ENCODE measurements around the gene POLR3F.
"Not testable (repeated sequence)": the region's sequence is repeated elsewhere in the genome, so short reads cannot be mapped to it uniquely, and the experiment has no call there.

The POLR3F gene

DNA sequence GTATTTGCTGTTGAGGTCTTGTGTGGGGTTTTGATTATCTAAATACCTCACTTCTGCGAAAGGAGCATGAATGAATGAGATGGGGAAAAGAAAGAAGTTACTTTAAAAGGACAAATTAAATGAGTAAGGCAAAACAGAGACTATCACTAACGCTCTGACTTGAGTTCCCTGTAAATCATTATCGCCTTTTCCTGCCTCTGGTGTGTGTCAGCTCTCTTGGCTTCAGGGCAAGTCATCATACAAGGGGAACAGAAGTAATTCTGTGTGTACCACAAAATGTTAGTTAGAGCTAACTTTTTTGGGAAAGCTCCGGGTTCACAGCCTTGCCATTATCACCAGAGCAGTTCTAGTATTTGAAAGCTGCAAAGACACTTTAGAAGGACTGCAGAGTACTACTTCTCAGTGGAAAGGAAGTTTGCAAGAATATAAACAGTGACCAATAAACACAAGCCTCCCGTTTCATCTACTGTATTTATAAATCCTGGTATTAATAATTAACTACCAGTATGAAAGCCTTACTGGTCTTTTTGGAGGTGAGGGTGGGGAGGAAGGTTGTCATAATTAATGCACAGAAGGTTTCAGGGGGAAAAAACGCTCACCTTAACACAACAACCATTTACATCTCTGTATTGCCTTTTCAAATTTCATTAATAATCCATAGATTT lies 1.5 kb upstream of the POLR3F start:
- Histone ChIP-seq H3K4me3 (ENCODE audit: extremely low read depth, insufficient read depth, low read length, poor library complexity, severe bottlenecking) (peak overlapping the region; percentile 98), H3K4me1 (ENCODE audit: control insufficient read depth, insufficient read depth, low read length, poor library complexity, severe bottlenecking) (peaks cover 2% of the 10 kb centered on the region), H3K36me3 (ENCODE audit: control insufficient read depth, insufficient read depth, low read length) (peaks cover 13% of the 10 kb centered on the region), H3K27ac (ENCODE audit: low read depth, low read length, severe bottlenecking) (no peak overlapping the region), H3K9me3 (ENCODE audit: control insufficient read depth, low read length) (no peaks in the 10 kb centered on the region)
- 89 to 96% methylated on average over 3 to 4 of the region's 6 CpGs for WGBS, 2 experiments (ENCODE audit: insufficient coverage in 2 of 2)

DNA sequence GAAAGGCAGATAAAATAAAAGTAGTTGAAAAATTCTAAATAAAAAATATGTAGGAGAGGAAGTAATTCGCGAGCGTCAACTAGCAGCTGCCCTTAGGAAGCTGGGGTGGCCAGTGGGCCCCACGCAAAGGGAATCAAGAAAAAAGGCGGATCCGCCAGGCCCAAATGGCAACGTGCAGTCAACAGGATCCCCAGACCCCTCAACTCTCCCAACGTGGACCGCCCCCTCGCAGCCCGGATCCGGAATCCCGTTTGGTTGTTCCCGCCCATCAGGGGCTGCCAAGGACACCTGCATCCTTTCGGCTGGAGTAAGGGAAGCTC lies 656 bp upstream of the POLR3F start:
- no peaks in the 10 kb centered on the region for H3K9me3 ChIP-seq (ENCODE audit: control insufficient read depth, low read length)
- WGBS, 2 experiments (ENCODE audit: insufficient coverage in 2 of 2): 0 to 1% methylated on average over 13 to 15 of the region's 15 CpGs
- H3K4me1 ChIP-seq (ENCODE audit: control insufficient read depth, insufficient read depth, low read length, poor library complexity, severe bottlenecking): peaks cover 2% of the 10 kb centered on the region
- H3K27ac ChIP-seq (ENCODE audit: low read depth, low read length, severe bottlenecking): no peak overlapping the region
- H3K36me3 ChIP-seq (ENCODE audit: control insufficient read depth, insufficient read depth, low read length): peaks cover 21% of the 10 kb centered on the region
- H3K4me3 ChIP-seq (ENCODE audit: extremely low read depth, insufficient read depth, low read length, poor library complexity, severe bottlenecking): peak overlapping the region; percentile 98

DNA sequence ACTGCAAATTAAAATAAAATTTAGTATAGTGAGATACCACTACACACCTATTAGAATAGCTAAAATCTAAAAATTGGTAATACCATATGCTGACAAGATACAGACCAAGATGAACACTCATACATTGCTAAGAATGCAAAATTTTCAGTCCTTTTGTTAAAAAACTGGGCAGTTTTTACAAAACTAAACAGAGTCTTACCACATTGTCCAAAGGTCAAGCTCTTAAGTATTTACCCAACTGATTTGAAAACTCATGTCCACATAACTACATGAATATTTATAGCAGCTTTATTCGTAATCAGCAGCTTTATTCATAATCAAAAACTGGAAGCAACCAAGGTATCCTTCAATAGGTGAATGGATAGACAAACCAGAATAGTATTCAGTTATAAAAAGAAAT lies 10.0 kb downstream of the POLR3F start:
- H3K36me3 ChIP-seq (ENCODE audit: control insufficient read depth, insufficient read depth, low read length): peaks cover 80% of the 10 kb centered on the region

GRCh38 chr20:18477821-18478220 lies 10.6 kb downstream of the POLR3F start:
- Histone ChIP-seq H3K36me3 (ENCODE audit: control insufficient read depth, insufficient read depth, low read length) (peaks cover 85% of the 10 kb centered on the region), H3K4me1 (ENCODE audit: control insufficient read depth, insufficient read depth, low read length, poor library complexity, severe bottlenecking) (no peaks in the 10 kb centered on the region), H3K27ac (ENCODE audit: low read depth, low read length, severe bottlenecking) (no peak overlapping the region), H3K9me3 (ENCODE audit: control insufficient read depth, low read length) (no peaks in the 10 kb centered on the region), H3K4me3 (ENCODE audit: extremely low read depth, insufficient read depth, low read length, poor library complexity, severe bottlenecking) (no peak overlapping the region)
- WGBS, 2 experiments (ENCODE audit: insufficient coverage in 2 of 2): 83% methylated on average over 1 of the region's 1 CpG; no CpG with 5 or more reads in 1 of the 2 experiments

More for the DNA sequence above, 10.0 kb downstream of the POLR3F start:
- no peaks in the 10 kb centered on the region for H3K4me1 ChIP-seq (ENCODE audit: control insufficient read depth, insufficient read depth, low read length, poor library complexity, severe bottlenecking)
- H3K4me3 ChIP-seq (ENCODE audit: extremely low read depth, insufficient read depth, low read length, poor library complexity, severe bottlenecking): no peak overlapping the region
- no CpG with 5 or more reads among the region's 1 CpG for WGBS, 2 experiments (ENCODE audit: insufficient coverage in 2 of 2)
- H3K9me3 ChIP-seq (ENCODE audit: control insufficient read depth, low read length): no peaks in the 10 kb centered on the region
- no peak overlapping the region for H3K27ac ChIP-seq (ENCODE audit: low read depth, low read length, severe bottlenecking)

DNA sequence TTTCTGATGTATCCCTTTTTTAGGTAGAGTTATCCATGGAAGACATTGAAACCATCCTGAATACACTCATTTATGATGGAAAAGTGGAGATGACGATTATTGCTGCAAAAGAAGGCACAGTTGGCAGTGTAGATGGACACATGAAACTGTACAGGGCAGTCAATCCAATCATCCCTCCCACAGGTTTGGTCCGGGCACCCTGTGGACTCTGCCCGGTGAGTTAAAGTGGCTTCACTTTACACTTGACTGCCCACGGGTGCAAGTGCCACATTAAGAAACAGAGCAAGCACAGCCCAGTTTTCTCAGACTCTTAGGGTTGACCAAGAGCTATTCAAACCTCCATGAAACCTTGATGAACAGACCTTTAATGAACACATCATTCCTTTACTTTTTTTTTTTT lies 14.4 kb downstream of the POLR3F start:
- Histone ChIP-seq H3K4me1 (ENCODE audit: control insufficient read depth, insufficient read depth, low read length, poor library complexity, severe bottlenecking) (no peaks in the 10 kb centered on the region), H3K4me3 (ENCODE audit: extremely low read depth, insufficient read depth, low read length, poor library complexity, severe bottlenecking) (no peak overlapping the region), H3K36me3 (ENCODE audit: control insufficient read depth, insufficient read depth, low read length) (peaks cover 79% of the 10 kb centered on the region), H3K9me3 (ENCODE audit: control insufficient read depth, low read length) (no peaks in the 10 kb centered on the region), H3K27ac (ENCODE audit: low read depth, low read length, severe bottlenecking) (no peak overlapping the region)
- WGBS, 2 experiments (ENCODE audit: insufficient coverage in 2 of 2): 86 to 100% methylated on average over 1 to 4 of the region's 4 CpGs

- no peak overlapping the region for H3K4me3 ChIP-seq (ENCODE audit: extremely low read depth, insufficient read depth, low read length, poor library complexity, severe bottlenecking)
- no peaks in the 10 kb centered on the region for H3K9me3 ChIP-seq (ENCODE audit: control insufficient read depth, low read length)
- no peak overlapping the region for H3K27ac ChIP-seq (ENCODE audit: low read depth, low read length, severe bottlenecking)
- H3K36me3 ChIP-seq (ENCODE audit: control insufficient read depth, insufficient read depth, low read length): peaks cover 62% of the 10 kb centered on the region
- WGBS, 2 experiments (ENCODE audit: insufficient coverage in 2 of 2): 93 to 100% methylated on average over 3 of the region's 3 CpGs
- H3K4me1 ChIP-seq (ENCODE audit: control insufficient read depth, insufficient read depth, low read length, poor library complexity, severe bottlenecking): no peaks in the 10 kb centered on the region
These were observed 21.1 kb downstream of the POLR3F start for GRCh38 chr20:18488301-18488700.

DNA sequence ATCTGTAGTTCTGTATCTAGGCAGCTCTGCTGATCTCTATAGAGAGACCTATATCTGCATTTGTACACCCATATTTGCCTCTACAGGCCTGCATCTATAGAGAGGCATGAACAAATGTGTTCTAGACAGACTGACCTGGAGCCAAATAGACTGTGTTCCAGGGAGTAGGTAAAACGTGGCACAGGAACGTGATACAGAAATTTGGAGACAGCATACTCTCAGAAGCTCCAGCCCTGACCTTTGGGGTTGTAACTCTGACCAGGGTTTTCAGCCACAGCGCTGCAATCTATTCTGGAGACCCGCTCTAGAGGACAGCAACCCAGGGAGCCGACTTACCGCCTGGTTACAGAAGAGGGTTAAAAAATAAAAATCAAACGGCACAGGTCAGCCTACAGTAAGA lies 28.9 kb downstream of the POLR3F start:
- H3K4me3 ChIP-seq (ENCODE audit: extremely low read depth, insufficient read depth, low read length, poor library complexity, severe bottlenecking): peak overlapping the region; percentile 94
- peaks cover 15% of the 10 kb centered on the region for H3K36me3 ChIP-seq (ENCODE audit: control insufficient read depth, insufficient read depth, low read length)
- WGBS, 2 experiments (ENCODE audit: insufficient coverage in 2 of 2): 58 to 69% methylated on average over 4 to 5 of the region's 7 CpGs
- no peak overlapping the region for H3K27ac ChIP-seq (ENCODE audit: low read depth, low read length, severe bottlenecking)
- no peaks in the 10 kb centered on the region for H3K9me3 ChIP-seq (ENCODE audit: control insufficient read depth, low read length)
- H3K4me1 ChIP-seq (ENCODE audit: control insufficient read depth, insufficient read depth, low read length, poor library complexity, severe bottlenecking): peaks cover 7% of the 10 kb centered on the region

- 1 to 5% methylated on average over 19 to 27 of the region's 31 CpGs for WGBS, 2 experiments (ENCODE audit: insufficient coverage in 2 of 2)
These were observed 29.8 kb downstream of the POLR3F start, which contains the start of gene RBBP9 for GRCh38 chr20:18496740-18497592. RBBP9 (minus strand) TSS chr20:18497225; CDS start chr20:18497167, 58 bp downstream.

DNA sequence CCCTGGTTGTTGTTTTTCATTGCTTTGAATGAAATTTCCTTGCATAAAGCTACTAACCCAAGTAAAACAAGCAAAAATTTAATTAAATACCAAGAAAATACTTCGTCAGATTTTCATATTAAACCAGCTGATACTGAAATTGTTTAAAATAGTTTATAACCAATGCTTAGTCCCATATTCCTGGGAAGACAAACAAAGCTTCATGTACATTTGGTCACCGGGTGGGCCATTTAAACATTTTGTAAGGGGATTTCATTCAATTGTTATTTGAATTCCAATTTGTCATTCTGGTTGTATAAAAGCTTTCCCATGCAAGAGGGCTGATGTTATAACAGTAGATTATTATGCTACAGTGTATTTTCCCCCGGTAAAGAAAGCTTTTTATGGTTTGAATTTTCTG lies 30.4 kb downstream of the POLR3F start:
- 83% methylated on average over 1 of the region's 3 CpGs; no CpG with 5 or more reads in 1 of the 2 experiments for WGBS, 2 experiments (ENCODE audit: insufficient coverage in 2 of 2)
- peaks cover 7% of the 10 kb centered on the region for H3K4me1 ChIP-seq (ENCODE audit: control insufficient read depth, insufficient read depth, low read length, poor library complexity, severe bottlenecking)
- no peak overlapping the region for H3K27ac ChIP-seq (ENCODE audit: low read depth, low read length, severe bottlenecking)
- H3K4me3 ChIP-seq (ENCODE audit: extremely low read depth, insufficient read depth, low read length, poor library complexity, severe bottlenecking): peak overlapping the region; percentile 94
- peaks cover 15% of the 10 kb centered on the region for H3K36me3 ChIP-seq (ENCODE audit: control insufficient read depth, insufficient read depth, low read length)
- no peaks in the 10 kb centered on the region for H3K9me3 ChIP-seq (ENCODE audit: control insufficient read depth, low read length)

More at GRCh38 chr20:18496740-18497592, 29.8 kb downstream of the POLR3F start, which contains the start of gene RBBP9:
- H3K36me3 ChIP-seq (ENCODE audit: control insufficient read depth, insufficient read depth, low read length): peaks cover 15% of the 10 kb centered on the region
- H3K27ac ChIP-seq (ENCODE audit: low read depth, low read length, severe bottlenecking): peak within 1 kb of the TSS; percentile 37
- H3K4me1 ChIP-seq (ENCODE audit: control insufficient read depth, insufficient read depth, low read length, poor library complexity, severe bottlenecking): peaks cover 7% of the 10 kb centered on the region
- H3K9me3 ChIP-seq (ENCODE audit: control insufficient read depth, low read length): no peaks in the 10 kb centered on the region
- peak within 1 kb of the TSS; percentile 94 for H3K4me3 ChIP-seq (ENCODE audit: extremely low read depth, insufficient read depth, low read length, poor library complexity, severe bottlenecking)

GRCh38 chr20:18501672-18502071 lies 34.5 kb downstream of the POLR3F start:
- not testable (repeated sequence) for H3K27ac ChIP-seq (ENCODE audit: low read depth, low read length, severe bottlenecking); H3K4me1 ChIP-seq (ENCODE audit: control insufficient read depth, insufficient read depth, low read length, poor library complexity, severe bottlenecking); H3K9me3 ChIP-seq (ENCODE audit: control insufficient read depth, low read length); H3K36me3 ChIP-seq (ENCODE audit: control insufficient read depth, insufficient read depth, low read length); H3K4me3 ChIP-seq (ENCODE audit: extremely low read depth, insufficient read depth, low read length, poor library complexity, severe bottlenecking)
- WGBS, 2 experiments (ENCODE audit: insufficient coverage in 2 of 2): no CpG with 5 or more reads among the region's 1 CpG

Measured in mesodermal cell (in vitro differentiated cells).